Liver (tissue), 9 donors: ENCODE results near the gene HIVEP2. TPM values are rescaled to one million over a fixed set of nuclear protein-coding genes. Genes with fewer than 3 reads are reported as not detected.

Source experiments
- DNase-seq: peaks from one replicate; pipeline ENCODE4 v3.0.0-alpha.2; 2017; ENCODE audit warnings: low spot score
- H3K27ac ChIP-seq, 2 donors: one replicate each; pipeline ENCODE4 v1.7.0; 2013; ENCODE audit warnings: inconsistent platforms in 2 of 2, low read length in 2 of 2, control low read depth in 1 of 2, low read depth in 1 of 2, mild to moderate bottlenecking in 1 of 2
- H3K27me3 ChIP-seq, 4 donors: one replicate each; pipeline versions ENCODE4 v1.6.1 to v1.7.0; 2013; ENCODE audit warnings: low read length in 3 of 4, inconsistent platforms in 1 of 4, mild to moderate bottlenecking in 1 of 4, moderate library complexity in 1 of 4; ENCODE audit not compliant: control insufficient read depth in 4 of 4, insufficient read depth in 4 of 4
- H3K36me3 ChIP-seq, 4 donors: one replicate each; pipeline versions ENCODE4 v1.6.1 to v1.7.0; 2013; ENCODE audit warnings: low read length in 3 of 4, mild to moderate bottlenecking in 3 of 4, low read depth in 1 of 4, moderate library complexity in 1 of 4; ENCODE audit not compliant: control insufficient read depth in 4 of 4, insufficient read depth in 3 of 4
- H3K4me1 ChIP-seq, 4 donors: one replicate each; pipeline versions ENCODE4 v1.6.1 to v1.7.0; 2013; ENCODE audit warnings: low read length in 3 of 4, mild to moderate bottlenecking in 3 of 4, moderate library complexity in 1 of 4; ENCODE audit not compliant: control insufficient read depth in 4 of 4, insufficient read depth in 4 of 4
- H3K4me3 ChIP-seq, 3 donors: one replicate each; pipeline versions ENCODE4 v1.6.1 to v1.7.0; 2013; ENCODE audit warnings: low read length in 3 of 3, control low read depth in 1 of 3, low read depth in 1 of 3, mild to moderate bottlenecking in 1 of 3
- H3K9ac ChIP-seq, 2 donors: one replicate each; pipeline ENCODE4 v1.7.0; 2013; ENCODE audit warnings: low read length in 2 of 2, mild to moderate bottlenecking in 2 of 2, moderate library complexity in 2 of 2, control low read depth in 1 of 2, low read depth in 1 of 2
- H3K9me3 ChIP-seq, 4 donors: one replicate each; pipeline versions ENCODE4 v1.6.1 to v1.7.0; 2013; ENCODE audit warnings: low read length in 3 of 4; ENCODE audit not compliant: control insufficient read depth in 4 of 4
- ATF3 ChIP-seq: IDR thresholded peaks from 2 replicates; pipeline ENCODE4 v1.6.1; 2016; ENCODE audit warnings: antibody characterized with exemption
- EGR1 ChIP-seq, 2 donors: IDR thresholded peaks; 2 replicates each; pipeline ENCODE4 v1.6.1; 2016 to 2018; ENCODE audit warnings: antibody characterized with exemption in 2 of 2, low read depth in 2 of 2
- FOXA1 ChIP-seq: IDR thresholded peaks from 2 replicates; pipeline ENCODE4 v1.6.1; 2016; ENCODE audit warnings: antibody characterized with exemption
- FOXA2 ChIP-seq: IDR thresholded peaks from 2 replicates; pipeline ENCODE4 v1.6.1; 2016; ENCODE audit warnings: antibody characterized with exemption
- GABPA ChIP-seq, 2 donors: IDR thresholded peaks in 1 of 2; conservative IDR thresholded peaks in 1 of 2; 2 replicates each; pipeline ENCODE4 v1.6.1; 2016; ENCODE audit warnings: antibody characterized with exemption in 2 of 2, mild to moderate bottlenecking in 1 of 2, moderate library complexity in 1 of 2
- HNF4A ChIP-seq, 2 donors: conservative IDR thresholded peaks; 2 replicates each; pipeline ENCODE4 v1.6.1; 2016; ENCODE audit warnings: antibody characterized with exemption in 2 of 2, mild to moderate bottlenecking in 2 of 2
- HNF4G ChIP-seq: IDR thresholded peaks from 2 replicates; pipeline ENCODE4 v1.6.1; 2016; ENCODE audit warnings: antibody characterized with exemption
- JUND ChIP-seq, 2 donors: IDR thresholded peaks; 2 replicates each; pipeline ENCODE4 v1.6.1; 2016; ENCODE audit warnings: antibody characterized with exemption in 2 of 2
- MAX ChIP-seq: IDR thresholded peaks from 2 replicates; pipeline ENCODE4 v1.6.1; 2016; ENCODE audit warnings: antibody characterized with exemption
- NR2F2 ChIP-seq: IDR thresholded peaks from 2 replicates; pipeline ENCODE4 v1.6.1; 2016; ENCODE audit warnings: antibody characterized with exemption
- RAD21 ChIP-seq, 2 donors: IDR thresholded peaks; 2 replicates each; pipeline ENCODE4 v1.6.1; 2016; ENCODE audit warnings: antibody characterized with exemption in 2 of 2, mild to moderate bottlenecking in 2 of 2
- RXRA ChIP-seq, 2 donors: IDR thresholded peaks; 2 replicates each; pipeline ENCODE4 v1.6.1; 2017 to 2018; ENCODE audit warnings: antibody characterized with exemption in 2 of 2, mild to moderate bottlenecking in 1 of 2
- SP1 ChIP-seq: IDR thresholded peaks from 2 replicates; pipeline ENCODE4 v1.6.1; 2018; ENCODE audit warnings: antibody characterized with exemption, mild to moderate bottlenecking
- TAF1 ChIP-seq: conservative IDR thresholded peaks from 2 replicates; pipeline ENCODE4 v1.6.1; 2016; ENCODE audit warnings: antibody characterized with exemption, mild to moderate bottlenecking
- YY1 ChIP-seq: IDR thresholded peaks from 2 replicates; pipeline ENCODE4 v1.6.1; 2016; ENCODE audit warnings: antibody characterized with exemption, mild to moderate bottlenecking
- WGBS: extraction: QIAGEN DNeasy Blood & Tissue Kit; methylation state at CpG from one replicate; pipeline ENCODE4 v1.1.7; 2013; 5-methylcytosine and 5-hydroxymethylcytosine counted together
- polyA plus RNA-seq, 2 donors: library from polyadenylated mRNA; stranded (reverse) in 1 of 2; unstranded in 1 of 2; fragments of 200-250 nt in 1 of 2; fragments of >200 nt in 1 of 2; fragmentation: Nextera tagmentation in 1 of 2; extraction: Ambion mirVana in 1 of 2; gene quantifications; one replicate each; pipeline versions ENCODE4 v1.2.1 to v1.2.3, GENCODE V29; 2013 to 2015
- total RNA-seq, 2 donors: library from RNA; depleted of rRNA; stranded (reverse); fragments of >200 nt; gene quantifications; one replicate each; pipeline ENCODE4 v1.2.3, GENCODE V29; 2014
- TF ChIP-seq, protein P1 (sequence below): IDR thresholded peaks from 2 replicates; pipeline ENCODE4 v1.6.1; 2016; ENCODE audit warnings: antibody characterized with exemption
- TF ChIP-seq, protein P2 (sequence below): fragments of 150-350 bp; IDR thresholded peaks from 2 replicates; pipeline ENCODE4 v1.5.1; 2017; ENCODE audit warnings: improper control_type of control experiment, low read depth, low read length; ENCODE audit not compliant: missing input control
- TF ChIP-seq, protein P3 (sequence below): IDR thresholded peaks from 2 replicates; pipeline ENCODE4 v1.6.1; 2016; ENCODE audit warnings: antibody characterized with exemption, mild to moderate bottlenecking
- donor health status: healthy.
- donor health status: healthy.
- donor health status: healthy.
- donor health status: healthy.
- donor health status: healthy.

HIVEP2 gene
- total and polyA plus RNA-seq, 4 donors, result 0.82 to 6.6 (median 1.3) TPM

DNA sequence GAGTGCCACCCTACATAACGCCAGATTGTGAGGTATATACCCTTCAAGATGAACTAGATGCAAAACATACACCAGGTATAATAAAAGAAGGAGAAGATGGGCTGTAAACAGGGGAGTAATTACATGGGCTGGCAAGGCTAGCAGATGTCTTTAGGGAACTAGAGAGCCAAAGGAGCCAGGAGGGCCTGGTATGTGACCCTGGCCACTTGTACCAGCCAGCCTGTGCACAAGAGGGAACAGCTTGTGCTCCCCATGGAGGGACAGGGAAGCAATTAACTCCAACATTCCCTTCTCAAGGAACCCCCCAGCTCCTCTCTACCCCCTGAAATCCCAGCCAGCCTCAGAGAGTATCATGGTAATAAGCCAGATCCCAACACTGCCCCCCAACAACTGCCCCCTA lies 139.9 kb downstream of the HIVEP2 start:
- TF ChIP-seq SP1 (no peak), RXRA (IDR thresholded peaks at IDR 0.05) (no peak), FOXA1 (no peak), EGR1 (IDR thresholded peaks at IDR 0.05; ENCODE audit: low read depth in 2 of 2) (no peak), FOXA2 (no peak), RAD21 (IDR thresholded peaks at IDR 0.05) (no peak)
- H3K27ac ChIP-seq, result no peak overlapping the region
- H3K9ac ChIP-seq, result no peak overlapping the region
- H3K4me1 ChIP-seq, result peaks cover 5 to 15% (median 10%) of the 10 kb centered on the region in 4 donors
- no peak for DNase-seq
- H3K27me3 ChIP-seq, result no peaks in the 10 kb centered on the region
- H3K36me3 ChIP-seq, result peaks cover 0 to 1% (median 0%) of the 10 kb centered on the region in 4 donors
- no peaks in the 10 kb centered on the region for H3K9me3 ChIP-seq
- WGBS, result 93% methylated on average over 1 of the region's 1 CpG
- no peak overlapping the region for H3K4me3 ChIP-seq

- Histone ChIP-seq H3K4me1 (peaks cover 5 to 15% (median 10%) of the 10 kb centered on the region in 4 donors), H3K36me3 (peaks cover 0 to 1% (median 0%) of the 10 kb centered on the region in 4 donors), H3K27ac (no peak overlapping the region), H3K9ac (no peak overlapping the region), H3K4me3 (no peak overlapping the region), H3K9me3 (no peaks in the 10 kb centered on the region), H3K27me3 (no peaks in the 10 kb centered on the region)
- DNase-seq, result no peak
- TF ChIP-seq YY1 (no peak), HNF4A (conservative IDR thresholded peaks at IDR 0.05) (peak in 1 of 2 donors; percentile 36), RXRA (IDR thresholded peaks at IDR 0.05) (peak; percentile 11 to 52), FOXA2 (no peak), GABPA (IDR thresholded peaks at IDR 0.05 in 1 of 2, conservative IDR thresholded peaks at IDR 0.05 in 1 of 2) (no peak)
- TF ChIP-seq, protein P1, sequence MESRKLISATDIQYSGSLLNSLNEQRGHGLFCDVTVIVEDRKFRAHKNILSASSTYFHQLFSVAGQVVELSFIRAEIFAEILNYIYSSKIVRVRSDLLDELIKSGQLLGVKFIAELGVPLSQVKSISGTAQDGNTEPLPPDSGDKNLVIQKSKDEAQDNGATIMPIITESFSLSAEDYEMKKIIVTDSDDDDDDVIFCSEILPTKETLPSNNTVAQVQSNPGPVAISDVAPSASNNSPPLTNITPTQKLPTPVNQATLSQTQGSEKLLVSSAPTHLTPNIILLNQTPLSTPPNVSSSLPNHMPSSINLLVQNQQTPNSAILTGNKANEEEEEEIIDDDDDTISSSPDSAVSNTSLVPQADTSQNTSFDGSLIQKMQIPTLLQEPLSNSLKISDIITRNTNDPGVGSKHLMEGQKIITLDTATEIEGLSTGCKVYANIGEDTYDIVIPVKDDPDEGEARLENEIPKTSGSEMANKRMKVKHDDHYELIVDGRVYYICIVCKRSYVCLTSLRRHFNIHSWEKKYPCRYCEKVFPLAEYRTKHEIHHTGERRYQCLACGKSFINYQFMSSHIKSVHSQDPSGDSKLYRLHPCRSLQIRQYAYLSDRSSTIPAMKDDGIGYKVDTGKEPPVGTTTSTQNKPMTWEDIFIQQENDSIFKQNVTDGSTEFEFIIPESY, result no peak
These were observed 140.5 kb downstream of the HIVEP2 start for GRCh38 chr6:142804490-142804889.

DNA sequence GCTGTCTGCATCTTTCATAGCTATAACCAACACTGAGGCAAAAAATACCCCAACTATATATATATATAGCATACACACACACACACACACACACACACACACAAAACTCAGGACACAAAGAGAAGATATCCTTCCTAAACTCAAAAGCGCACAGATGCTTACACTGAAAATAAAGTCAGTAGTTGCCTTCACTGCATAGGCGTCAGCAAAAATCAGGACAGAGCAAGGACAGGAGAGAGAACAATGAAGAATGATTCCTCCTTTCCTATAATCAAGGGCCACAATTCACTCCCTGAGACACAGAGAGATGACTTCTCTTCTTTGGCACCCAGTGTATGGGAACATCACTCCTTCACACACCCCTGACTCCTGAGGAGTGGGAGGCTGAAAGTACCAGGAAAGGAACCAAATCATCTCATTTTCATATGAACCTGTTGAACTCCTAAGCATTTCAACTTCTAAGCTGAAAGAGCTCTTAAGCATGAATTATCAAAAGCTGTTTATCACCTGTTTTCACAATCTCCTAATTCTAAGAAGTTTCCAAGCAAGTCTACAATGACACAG lies 141.4 kb downstream of the HIVEP2 start:
- no peak overlapping the region for H3K9ac ChIP-seq
- peaks cover 0 to 1% (median 0%) of the 10 kb centered on the region in 4 donors for H3K36me3 ChIP-seq
- no peak for DNase-seq
- H3K4me1 ChIP-seq, result peaks cover 5 to 15% (median 10%) of the 10 kb centered on the region in 4 donors
- H3K9me3 ChIP-seq, result no peaks in the 10 kb centered on the region
- no peak overlapping the region for H3K27ac ChIP-seq
- no peak overlapping the region for H3K4me3 ChIP-seq
- 95% methylated on average over 2 of the region's 2 CpGs for WGBS
- no peaks in the 10 kb centered on the region for H3K27me3 ChIP-seq
- TF ChIP-seq, protein P1, result no peak
- TF ChIP-seq HNF4G, result no peak
- TF ChIP-seq, protein P2, sequence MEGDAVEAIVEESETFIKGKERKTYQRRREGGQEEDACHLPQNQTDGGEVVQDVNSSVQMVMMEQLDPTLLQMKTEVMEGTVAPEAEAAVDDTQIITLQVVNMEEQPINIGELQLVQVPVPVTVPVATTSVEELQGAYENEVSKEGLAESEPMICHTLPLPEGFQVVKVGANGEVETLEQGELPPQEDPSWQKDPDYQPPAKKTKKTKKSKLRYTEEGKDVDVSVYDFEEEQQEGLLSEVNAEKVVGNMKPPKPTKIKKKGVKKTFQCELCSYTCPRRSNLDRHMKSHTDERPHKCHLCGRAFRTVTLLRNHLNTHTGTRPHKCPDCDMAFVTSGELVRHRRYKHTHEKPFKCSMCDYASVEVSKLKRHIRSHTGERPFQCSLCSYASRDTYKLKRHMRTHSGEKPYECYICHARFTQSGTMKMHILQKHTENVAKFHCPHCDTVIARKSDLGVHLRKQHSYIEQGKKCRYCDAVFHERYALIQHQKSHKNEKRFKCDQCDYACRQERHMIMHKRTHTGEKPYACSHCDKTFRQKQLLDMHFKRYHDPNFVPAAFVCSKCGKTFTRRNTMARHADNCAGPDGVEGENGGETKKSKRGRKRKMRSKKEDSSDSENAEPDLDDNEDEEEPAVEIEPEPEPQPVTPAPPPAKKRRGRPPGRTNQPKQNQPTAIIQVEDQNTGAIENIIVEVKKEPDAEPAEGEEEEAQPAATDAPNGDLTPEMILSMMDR, result no peak
- TF ChIP-seq FOXA2, result no peak
- TF ChIP-seq TAF1, result no peak
- no peak for TF ChIP-seq SP1
- no peak for TF ChIP-seq EGR1 (IDR thresholded peaks at IDR 0.05; ENCODE audit: low read depth in 2 of 2)
- no peak for TF ChIP-seq HNF4A (conservative IDR thresholded peaks at IDR 0.05)
- no peak for TF ChIP-seq MAX
- TF ChIP-seq, protein P3, sequence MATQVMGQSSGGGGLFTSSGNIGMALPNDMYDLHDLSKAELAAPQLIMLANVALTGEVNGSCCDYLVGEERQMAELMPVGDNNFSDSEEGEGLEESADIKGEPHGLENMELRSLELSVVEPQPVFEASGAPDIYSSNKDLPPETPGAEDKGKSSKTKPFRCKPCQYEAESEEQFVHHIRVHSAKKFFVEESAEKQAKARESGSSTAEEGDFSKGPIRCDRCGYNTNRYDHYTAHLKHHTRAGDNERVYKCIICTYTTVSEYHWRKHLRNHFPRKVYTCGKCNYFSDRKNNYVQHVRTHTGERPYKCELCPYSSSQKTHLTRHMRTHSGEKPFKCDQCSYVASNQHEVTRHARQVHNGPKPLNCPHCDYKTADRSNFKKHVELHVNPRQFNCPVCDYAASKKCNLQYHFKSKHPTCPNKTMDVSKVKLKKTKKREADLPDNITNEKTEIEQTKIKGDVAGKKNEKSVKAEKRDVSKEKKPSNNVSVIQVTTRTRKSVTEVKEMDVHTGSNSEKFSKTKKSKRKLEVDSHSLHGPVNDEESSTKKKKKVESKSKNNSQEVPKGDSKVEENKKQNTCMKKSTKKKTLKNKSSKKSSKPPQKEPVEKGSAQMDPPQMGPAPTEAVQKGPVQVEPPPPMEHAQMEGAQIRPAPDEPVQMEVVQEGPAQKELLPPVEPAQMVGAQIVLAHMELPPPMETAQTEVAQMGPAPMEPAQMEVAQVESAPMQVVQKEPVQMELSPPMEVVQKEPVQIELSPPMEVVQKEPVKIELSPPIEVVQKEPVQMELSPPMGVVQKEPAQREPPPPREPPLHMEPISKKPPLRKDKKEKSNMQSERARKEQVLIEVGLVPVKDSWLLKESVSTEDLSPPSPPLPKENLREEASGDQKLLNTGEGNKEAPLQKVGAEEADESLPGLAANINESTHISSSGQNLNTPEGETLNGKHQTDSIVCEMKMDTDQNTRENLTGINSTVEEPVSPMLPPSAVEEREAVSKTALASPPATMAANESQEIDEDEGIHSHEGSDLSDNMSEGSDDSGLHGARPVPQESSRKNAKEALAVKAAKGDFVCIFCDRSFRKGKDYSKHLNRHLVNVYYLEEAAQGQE, result no peak
- TF ChIP-seq ATF3, result no peak
- TF ChIP-seq FOXA1, result no peak
- no peak for TF ChIP-seq RXRA (IDR thresholded peaks at IDR 0.05)
- no peak for TF ChIP-seq RAD21 (IDR thresholded peaks at IDR 0.05)
- TF ChIP-seq GABPA (IDR thresholded peaks at IDR 0.05 in 1 of 2, conservative IDR thresholded peaks at IDR 0.05 in 1 of 2), result no peak
- TF ChIP-seq JUND (IDR thresholded peaks at IDR 0.05), result no peak
- no peak for TF ChIP-seq NR2F2
